GM21737 (cell line): ENCODE data around the gene CXCR5.
A peak's percentile ranks its signal among the peaks of the same experiment; 100 is the strongest.

Experiments
- ATAC-seq: cut with Tn5 transposase; IDR thresholded peaks from one replicate; pipeline ENCODE4 v1.9.1; 2021; ENCODE audit warnings: mild to moderate bottlenecking, moderate library complexity; ENCODE audit not compliant: unreplicated experiment

Gene CXCR5

DNA sequence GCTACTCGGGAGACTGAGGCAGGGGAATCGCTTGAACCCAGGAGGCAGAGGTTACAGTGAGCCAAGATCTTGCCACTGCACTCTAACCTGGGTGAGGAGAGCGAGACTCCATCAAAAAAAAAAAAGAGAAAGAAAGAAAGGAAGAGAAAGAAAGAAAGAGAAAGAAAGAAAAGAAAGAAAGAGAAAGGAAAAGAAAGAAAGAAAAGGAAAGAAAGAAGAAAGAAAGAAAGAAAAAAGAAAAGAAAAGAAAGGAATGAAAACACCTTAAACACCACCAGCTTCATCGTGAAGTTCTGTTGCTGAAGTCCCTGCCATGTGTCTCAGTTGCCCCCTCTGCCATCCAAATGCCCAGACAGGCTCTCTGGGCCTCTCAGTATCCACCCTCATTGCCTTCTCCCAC is 9.9 kb upstream of the CXCR5 start:
- no peak for ATAC-seq

DNA sequence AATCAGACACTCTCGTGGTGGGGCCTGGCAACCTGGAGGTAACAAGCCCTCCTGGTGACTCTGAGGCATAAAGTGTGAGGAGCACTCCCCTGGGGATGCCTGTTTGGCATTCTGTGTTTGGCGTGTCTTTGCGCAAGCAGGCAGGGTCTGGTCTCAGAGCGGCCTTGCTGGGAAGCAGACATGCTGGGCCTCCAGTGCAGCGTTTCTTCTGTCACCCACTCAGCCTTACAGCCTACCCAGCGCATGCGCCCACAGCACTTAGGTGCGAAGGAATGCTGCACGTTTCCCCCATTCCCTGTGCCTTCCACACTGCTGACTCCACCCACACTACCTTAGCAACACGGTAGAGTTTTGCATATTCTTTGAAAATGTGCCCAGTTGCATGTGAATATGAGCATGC is 7.4 kb upstream of the CXCR5 start:
- ATAC-seq, result no peak

DNA sequence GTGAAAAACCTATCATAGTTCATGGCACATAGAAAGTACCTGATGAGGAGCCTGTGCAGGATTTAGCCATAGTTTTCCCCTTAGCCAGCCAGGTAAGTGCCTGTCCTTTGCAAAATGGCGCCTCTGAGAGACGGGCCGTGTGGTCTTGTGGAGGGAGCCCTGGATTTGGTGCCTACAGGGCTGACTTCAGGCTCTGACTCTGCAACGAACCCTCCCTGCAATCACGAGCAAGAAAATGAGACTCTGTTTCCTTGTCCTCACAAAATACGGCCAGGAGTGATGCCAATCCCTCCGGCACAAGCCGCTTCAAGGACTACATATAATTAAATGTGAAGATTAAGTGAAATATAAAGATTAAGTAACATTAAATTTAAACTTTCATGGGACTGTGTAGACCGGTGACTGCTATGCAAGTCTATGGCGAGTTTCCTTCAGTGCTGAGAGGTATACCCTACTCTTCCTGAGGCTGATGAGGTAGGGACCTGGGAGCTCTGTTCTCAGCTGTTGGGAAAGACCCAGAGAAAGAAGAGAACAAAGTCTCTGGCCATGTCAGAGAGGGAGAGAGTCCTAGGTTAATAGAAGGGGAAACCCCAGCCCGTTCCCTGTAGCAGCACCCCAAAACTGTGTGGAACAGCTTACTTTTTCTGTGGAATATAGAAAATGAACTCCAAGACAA is 6.1 kb upstream of the CXCR5 start:
- no peak for ATAC-seq

DNA sequence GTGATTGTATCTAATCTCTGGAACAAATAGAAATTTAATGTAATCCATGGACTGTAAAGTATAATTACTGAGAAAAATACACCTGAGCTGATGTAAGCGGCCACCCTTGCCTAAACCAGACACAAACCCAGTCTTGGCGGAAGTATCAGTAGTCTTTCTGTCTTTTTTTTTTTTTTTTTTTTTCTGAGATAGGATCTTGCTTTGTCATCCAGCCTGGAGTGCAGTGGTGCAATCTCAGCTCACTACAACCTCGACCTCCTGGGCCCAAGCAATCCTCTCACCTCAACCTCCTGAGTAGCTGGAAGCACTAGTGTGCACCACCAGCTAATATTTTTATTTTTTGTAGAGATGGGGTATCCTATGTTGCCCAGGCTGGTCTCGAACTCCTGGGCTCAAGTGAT is 5.5 kb upstream of the CXCR5 start:
- no peak for ATAC-seq

DNA sequence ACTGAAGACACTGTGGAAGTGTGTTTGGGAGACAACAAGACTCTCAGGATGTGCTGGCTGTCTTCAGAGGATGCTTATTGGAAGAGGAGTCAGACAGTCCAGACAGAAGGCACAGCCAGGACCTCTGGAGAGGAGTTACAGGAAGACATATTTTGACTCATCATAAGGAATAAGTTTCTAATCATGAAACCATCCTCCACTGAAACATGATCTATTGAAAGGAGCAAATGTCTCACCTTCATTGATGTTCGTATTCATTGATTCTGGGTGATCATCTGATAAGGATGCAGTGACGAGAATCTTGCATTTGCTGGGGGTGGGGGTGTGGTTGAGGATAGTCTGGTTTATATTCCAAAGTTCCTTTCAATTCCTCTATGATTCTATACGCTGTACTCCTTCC is 2.5 kb upstream of the CXCR5 start:
- ATAC-seq, result no peak

DNA sequence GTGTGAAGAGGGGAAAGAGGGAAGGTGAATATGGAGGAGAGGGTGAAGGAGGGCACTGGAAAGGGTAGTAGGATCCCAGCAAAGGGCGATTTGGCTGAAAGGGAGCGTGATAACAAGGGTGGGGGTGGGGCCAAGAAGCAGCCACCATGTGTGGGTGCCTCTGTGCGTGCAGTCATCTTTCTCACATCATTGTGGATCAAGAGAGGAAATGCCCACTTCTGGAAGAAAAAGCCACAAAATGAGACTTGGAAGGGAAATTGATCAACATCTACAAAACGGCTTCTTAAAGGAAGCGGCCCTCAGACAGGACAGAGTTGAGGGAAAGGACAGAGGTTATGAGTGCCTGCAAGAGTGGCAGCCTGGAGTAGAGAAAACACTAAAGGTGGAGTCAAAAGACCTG is 1.2 kb upstream of the CXCR5 start:
- ATAC-seq, result no peak

DNA sequence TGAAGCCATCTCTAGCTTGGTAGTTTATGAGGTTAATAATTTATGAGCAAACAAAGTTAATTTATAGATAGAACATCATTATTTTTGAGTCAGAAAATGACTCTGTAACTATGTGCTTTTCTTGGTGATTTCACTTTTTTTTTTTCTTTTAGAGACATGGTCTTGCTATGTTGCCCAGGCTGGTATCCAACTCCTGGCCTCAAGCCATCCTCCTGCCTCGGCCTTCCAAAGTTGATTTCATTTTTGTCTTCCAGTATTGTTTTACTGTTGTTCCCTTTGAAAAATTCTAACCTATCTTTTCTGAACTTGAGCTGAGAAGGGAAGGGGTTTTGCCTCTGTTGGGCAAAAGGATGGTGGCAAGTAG is 706 bp upstream of the CXCR5 start:
- no peak for ATAC-seq

DNA sequence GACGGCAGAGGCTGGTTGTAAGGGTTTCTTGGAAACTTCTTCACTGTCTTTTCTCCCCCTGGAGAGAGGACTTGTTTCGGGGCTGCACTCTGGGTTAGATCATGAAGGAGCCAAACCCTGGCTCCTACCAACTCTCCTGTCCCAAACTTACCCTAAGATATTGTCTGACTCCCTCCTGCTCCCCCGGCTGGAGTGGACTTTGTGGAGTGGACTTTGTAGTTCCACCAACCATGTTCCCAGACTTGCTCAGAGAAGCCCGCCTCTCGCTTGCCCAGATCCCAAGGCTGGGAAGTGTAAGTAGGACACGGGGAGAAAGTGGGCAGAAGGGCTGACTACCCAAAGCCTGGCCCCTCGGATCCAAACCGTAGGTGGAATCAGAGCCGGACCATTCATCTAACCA is 1.2 kb downstream of the CXCR5 start:
- ATAC-seq, result no peak

DNA sequence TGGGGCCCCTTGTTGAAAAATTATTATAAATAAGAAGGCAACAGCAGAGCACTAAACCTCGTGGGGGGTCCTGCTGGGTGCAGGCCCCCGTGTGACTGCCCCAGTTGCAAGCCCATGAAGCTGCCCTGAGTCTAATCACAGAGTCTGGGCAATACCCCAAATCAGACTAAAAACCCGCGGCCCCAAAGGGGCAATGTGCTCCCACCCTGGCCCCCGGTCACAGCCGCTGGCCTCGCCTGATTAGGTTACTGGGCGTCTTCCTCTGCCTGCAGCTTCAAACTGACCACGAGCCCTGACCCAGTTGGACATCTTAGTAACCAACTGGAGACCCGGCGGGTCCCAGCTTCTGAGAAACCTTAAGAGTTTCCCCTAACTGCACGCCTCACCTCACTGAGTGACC is 1.6 kb downstream of the CXCR5 start:
- no peak for ATAC-seq

DNA sequence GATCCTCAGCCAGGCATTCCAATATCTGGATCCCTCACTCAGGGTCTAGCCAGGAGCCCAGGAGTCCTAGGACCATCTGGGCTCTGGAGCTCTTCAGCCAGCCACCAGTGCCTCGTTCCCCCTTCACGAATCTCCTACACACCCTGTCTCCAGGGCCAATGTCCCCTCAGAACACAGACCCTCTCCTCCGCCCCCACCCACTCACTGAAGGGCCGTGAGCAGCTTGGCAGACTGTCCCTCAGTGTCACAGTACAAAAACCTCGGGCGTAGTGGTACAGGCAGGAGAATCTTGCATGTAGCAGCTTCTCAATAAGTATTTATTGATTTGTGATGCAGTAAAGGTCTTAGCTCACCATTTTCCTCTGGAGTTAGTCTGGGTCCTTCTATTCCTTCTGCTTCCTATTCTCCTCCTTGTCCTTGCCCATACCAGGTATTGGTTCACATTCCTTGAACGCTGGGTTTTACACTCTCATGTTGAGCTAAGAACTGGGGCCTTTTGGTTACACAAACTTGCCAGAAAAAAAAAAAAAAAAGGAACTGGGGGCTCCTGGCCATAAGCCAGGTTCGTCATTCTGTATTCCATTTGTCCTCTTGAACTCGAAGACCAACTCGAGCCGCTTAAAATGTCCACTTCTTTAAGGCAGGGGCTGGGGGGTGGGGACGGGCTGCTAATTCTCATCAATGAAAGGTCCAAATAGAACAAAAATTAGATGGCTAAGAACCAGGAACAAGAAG is 2.3 kb downstream of the CXCR5 start:
- no peak for ATAC-seq

DNA sequence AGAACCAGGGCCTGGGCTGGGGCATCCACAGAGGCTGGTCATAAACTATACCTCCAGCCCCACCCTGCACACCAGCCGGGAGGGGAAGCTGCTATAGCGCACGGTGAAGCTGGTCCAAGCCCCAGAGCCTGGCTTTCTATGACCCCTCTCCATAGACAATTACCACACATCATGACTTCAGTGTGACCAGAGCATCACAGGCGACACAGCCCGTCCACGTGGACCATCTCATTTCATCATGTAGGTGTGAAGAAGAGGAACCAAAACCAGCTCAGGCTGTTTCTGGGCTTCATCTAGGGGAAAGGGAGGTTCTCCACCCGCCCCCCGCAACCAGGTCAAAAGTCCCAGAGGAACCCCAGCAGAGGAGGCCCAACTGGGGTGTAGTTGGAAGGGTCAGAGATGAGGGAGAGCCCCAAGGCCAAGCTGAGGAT is 3.0 kb downstream of the CXCR5 start:
- ATAC-seq, result no peak

DNA sequence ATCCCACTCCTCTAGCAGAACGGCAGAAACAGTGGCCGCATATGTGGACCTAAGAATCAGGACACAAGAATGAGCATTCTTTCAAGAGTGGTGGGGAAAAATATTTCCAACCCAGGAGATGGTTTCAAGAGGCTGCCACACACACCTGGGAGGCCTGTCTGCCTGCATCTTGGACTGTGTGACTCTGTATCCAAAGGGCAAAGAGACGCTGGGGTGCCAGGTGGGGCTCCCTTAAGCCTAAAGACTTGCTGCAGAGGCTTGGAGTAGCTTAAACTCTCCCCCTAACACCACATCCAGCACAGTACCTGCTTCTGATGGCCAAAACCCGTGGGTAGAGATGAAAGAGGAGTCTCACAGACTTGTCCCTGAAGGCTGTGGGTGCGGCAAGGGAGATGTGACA is 3.5 kb downstream of the CXCR5 start:
- no peak for ATAC-seq

DNA sequence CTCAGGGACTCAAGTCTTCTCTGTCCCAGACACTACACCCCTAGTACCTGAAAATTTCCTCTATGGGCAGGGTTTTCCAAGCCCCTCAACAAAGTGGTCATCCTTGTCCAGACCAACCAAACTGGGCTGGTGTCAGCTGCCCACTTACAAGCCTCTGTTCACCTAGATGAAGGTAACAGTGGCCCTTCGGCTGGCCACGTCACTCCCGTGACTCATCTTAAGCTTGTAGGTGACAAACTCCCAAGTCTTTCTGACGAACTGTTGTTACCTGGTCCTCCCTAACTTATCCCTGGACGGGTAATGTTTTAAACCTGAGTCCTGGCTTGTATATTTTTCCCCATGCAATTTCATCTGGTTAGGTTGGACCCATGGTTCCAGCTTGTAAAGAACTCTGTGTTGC is 4.7 kb downstream of the CXCR5 start:
- ATAC-seq, result no peak

DNA sequence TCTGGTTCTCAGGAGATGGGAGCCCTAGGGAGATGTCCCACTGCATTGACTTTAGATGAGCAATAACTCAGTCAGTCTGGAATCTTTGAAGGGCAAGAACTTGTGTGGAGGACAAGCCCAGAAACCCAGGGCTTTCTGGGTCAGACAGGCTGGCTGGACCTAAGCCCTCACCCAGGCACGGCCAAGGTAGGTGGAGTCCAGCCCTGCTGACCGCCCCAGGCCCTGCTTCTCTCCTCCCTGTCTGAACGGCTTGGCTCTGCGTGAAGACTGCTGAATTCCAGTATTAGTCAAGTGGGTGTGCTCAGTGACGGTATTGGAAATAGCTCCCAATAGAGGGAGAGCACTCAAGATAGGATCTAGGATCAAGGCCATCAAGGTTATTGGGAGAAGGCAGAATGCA is 6.1 kb downstream of the CXCR5 start:
- no peak for ATAC-seq

DNA sequence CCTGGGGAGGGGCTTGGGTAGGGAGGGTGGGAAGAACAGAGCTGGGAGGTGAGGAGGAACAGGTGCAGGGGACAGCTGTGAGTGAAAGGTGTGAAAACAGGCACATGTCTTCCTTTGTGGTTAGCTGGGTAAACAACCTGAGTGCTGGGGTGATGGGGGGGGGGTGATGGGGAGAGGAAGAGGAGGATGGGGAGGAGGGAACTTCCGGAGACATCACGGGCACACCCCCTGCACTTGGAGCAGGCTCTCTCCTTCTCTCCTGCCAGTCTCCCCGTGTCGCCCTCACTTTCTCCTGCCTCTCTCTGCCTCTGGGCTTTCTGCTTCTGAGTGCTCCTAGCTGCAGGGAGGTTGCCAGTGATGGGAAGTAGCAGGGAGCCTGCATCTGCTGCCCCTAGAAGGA is 8.8 kb downstream of the CXCR5 start:
- ATAC-seq, result no peak

DNA sequence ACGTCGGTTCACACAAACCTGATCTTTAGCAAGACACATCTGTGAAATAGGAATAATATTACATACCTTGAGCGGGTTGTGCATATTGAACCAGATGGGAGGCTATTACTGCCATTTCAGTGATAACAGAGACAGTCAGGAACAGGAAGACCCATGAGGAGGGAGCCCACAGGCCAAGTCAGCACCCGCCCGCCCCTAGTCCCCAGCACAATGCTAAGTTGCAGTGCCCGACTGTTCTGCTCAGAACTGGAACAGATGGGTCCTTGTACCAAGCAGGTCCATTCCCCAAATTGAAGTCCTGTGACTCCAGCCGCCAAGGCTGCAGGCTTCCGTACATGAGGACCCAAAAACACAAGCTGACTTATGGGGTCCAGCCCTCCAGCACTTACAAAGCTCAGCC is 9.3 kb downstream of the CXCR5 start:
- no peak for ATAC-seq

DNA sequence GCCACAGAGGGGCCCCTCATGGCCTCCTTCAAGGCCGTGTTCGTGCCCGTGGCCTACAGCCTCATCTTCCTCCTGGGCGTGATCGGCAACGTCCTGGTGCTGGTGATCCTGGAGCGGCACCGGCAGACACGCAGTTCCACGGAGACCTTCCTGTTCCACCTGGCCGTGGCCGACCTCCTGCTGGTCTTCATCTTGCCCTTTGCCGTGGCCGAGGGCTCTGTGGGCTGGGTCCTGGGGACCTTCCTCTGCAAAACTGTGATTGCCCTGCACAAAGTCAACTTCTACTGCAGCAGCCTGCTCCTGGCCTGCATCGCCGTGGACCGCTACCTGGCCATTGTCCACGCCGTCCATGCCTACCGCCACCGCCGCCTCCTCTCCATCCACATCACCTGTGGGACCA is 10.0 kb downstream of the CXCR5 start:
- ATAC-seq, result no peak

DNA sequence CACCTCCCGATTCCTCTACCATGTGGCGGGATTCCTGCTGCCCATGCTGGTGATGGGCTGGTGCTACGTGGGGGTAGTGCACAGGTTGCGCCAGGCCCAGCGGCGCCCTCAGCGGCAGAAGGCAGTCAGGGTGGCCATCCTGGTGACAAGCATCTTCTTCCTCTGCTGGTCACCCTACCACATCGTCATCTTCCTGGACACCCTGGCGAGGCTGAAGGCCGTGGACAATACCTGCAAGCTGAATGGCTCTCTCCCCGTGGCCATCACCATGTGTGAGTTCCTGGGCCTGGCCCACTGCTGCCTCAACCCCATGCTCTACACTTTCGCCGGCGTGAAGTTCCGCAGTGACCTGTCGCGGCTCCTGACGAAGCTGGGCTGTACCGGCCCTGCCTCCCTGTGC is 10.5 kb downstream of the CXCR5 start:
- no peak for ATAC-seq

DNA sequence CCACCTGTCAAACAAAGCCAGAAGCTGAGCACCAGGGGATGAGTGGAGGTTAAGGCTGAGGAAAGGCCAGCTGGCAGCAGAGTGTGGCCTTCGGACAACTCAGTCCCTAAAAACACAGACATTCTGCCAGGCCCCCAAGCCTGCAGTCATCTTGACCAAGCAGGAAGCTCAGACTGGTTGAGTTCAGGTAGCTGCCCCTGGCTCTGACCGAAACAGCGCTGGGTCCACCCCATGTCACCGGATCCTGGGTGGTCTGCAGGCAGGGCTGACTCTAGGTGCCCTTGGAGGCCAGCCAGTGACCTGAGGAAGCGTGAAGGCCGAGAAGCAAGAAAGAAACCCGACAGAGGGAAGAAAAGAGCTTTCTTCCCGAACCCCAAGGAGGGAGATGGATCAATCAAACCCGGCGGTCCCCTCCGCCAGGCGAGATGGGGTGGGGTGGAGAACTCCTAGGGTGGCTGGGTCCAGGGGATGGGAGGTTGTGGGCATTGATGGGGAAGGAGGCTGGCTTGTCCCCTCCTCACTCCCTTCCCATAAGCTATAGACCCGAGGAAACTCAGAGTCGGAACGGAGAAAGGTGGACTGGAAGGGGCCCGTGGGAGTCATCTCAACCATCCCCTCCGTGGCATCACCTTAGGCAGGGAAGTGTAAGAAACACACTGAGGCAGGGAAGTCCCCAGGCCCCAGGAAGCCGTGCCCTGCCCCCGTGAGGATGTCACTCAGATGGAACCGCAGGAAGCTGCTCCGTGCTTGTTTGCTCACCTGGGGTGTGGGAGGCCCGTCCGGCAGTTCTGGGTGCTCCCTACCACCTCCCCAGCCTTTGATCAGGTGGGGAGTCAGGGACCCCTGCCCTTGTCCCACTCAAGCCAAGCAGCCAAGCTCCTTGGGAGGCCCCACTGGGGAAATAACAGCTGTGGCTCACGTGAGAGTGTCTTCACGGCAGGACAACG is 11.7 kb downstream of the CXCR5 start:
- peak; percentile 65 for ATAC-seq

DNA sequence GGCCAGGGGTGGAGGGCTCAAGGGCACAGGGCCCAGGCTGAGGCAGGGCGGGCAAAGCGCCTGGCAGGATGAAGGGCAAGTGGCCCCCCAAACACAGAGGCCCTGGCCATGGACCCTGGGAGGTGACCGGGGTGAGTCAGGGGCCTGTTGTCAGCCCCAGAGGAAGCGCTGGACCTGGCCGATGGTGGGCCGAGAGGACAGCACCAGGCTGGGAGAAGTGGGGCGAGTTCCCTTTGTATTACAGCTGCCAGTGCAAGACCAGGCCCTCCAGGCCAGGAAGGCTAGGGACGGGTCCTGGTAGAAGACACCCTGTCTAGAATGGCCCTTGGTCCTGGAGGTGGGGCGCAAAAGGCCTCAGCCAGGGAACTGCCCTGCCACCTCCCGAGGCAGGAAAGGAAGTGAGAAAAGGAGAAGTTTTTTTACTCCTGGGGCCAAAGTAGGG is 12.8 kb downstream of the CXCR5 start:
- ATAC-seq, result no peak

DNA sequence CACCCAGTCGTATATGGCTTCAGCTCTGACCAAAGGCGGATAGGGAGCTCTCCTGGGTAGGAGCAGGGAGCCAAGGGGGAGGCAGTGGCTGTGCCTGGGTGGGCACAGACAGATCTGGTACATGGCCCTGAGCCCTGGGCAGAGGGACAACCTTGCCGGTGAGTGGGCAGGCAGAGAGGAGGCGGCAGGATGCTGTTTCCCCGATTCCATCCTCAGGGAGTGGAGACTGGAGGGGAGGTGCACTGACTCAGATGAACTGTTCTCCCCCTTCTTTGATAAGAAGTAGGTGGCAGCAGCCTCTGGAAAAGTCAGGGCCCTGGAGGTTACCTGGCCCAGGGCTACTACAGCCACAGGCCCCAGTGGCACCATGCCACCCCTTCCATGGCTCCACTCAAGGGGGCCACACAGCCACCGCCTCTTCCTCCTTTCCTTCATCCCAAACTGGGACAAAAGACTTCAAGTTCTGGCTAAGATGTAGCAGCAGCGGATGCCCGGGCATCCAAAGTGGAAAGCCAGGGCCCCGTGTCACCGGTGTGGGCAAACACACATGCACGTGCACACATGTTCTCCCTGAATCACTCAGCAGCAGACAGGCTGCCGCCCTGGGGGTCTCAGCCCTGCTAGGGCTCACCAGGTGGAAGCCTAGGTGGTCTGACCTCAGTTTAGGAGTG is 13.4 kb downstream of the CXCR5 start:
- ATAC-seq, result no peak
